WTC11 (cell line): ENCODE measurements around the gene ISM1.

ENCODE experiments used
- TF ChIP-seq, protein P1 (sequence below): sonication (generic); formaldehyde crosslinking; IDR thresholded peaks from 2 replicates; pipeline ENCODE4 v1.8.0; 2022; ENCODE audit warnings: mild to moderate bottlenecking, missing genetic modification reagents
- TF ChIP-seq, protein P2 (sequence below): fragments of 200-600 bp; IDR thresholded peaks from 2 replicates; pipeline ENCODE4 v1.8.0; 2022; ENCODE audit warnings: antibody characterized with exemption

DNA sequence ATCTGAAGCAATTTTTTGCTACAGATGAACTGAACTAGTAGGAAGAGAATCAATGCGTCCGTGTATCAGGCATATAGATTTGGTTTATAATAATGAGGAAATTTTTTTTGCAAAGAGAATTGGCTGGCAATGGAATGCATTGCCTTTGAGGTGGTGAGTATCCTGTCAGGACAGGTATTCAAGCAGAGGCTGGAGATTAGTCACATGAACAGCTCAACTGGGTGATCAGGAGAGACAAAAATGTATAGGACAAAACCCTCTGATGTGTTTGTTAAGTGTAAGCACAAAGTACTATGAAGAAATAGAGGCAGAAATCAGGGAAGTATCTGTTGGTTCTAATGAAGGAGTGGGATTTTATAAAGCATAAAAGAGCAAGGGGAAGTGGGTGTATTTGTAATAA is 80.5 kb downstream of the ISM1 start:
- TF ChIP-seq, protein P1, sequence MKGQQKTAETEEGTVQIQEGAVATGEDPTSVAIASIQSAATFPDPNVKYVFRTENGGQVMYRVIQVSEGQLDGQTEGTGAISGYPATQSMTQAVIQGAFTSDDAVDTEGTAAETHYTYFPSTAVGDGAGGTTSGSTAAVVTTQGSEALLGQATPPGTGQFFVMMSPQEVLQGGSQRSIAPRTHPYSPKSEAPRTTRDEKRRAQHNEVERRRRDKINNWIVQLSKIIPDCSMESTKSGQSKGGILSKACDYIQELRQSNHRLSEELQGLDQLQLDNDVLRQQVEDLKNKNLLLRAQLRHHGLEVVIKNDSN (CRISPR knock-in tag): no peak
- TF ChIP-seq, protein P2, sequence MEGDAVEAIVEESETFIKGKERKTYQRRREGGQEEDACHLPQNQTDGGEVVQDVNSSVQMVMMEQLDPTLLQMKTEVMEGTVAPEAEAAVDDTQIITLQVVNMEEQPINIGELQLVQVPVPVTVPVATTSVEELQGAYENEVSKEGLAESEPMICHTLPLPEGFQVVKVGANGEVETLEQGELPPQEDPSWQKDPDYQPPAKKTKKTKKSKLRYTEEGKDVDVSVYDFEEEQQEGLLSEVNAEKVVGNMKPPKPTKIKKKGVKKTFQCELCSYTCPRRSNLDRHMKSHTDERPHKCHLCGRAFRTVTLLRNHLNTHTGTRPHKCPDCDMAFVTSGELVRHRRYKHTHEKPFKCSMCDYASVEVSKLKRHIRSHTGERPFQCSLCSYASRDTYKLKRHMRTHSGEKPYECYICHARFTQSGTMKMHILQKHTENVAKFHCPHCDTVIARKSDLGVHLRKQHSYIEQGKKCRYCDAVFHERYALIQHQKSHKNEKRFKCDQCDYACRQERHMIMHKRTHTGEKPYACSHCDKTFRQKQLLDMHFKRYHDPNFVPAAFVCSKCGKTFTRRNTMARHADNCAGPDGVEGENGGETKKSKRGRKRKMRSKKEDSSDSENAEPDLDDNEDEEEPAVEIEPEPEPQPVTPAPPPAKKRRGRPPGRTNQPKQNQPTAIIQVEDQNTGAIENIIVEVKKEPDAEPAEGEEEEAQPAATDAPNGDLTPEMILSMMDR: no peak
